NCI-H2081 treated with DMSO at 0.1 percent for 48 hours (cell line): ENCODE results near the gene DYDC2.

Experiments used
- DNase-seq: peaks from one replicate; lab custom pipeline; 2025; lab: John Stamatoyannopoulos, UW

Gene DYDC2

DNA sequence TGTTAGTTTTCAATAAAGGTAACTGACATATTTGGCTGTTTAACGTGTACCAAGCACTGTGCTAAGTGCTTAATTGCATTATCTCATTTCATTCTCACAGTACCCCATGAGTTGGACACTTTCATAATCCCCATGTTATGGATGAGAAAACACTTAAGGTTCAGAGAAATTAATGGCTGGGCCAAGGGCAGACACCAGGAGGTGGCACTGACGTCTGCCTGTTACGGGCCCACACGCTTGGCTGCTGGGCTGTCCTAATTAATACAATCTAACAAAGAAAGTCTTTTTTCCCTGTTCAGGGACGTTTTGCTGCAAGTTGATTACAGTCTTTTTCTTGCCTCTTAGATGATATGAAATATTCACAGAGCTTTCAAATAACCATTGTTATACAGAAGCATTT is 16.1 kb downstream of the DYDC2 start:
- no peak for DNase-seq

- no peak for DNase-seq
Observed at GRCh38 chr10:80373502-80373901, 16.9 kb downstream of the DYDC2 start.

DNA sequence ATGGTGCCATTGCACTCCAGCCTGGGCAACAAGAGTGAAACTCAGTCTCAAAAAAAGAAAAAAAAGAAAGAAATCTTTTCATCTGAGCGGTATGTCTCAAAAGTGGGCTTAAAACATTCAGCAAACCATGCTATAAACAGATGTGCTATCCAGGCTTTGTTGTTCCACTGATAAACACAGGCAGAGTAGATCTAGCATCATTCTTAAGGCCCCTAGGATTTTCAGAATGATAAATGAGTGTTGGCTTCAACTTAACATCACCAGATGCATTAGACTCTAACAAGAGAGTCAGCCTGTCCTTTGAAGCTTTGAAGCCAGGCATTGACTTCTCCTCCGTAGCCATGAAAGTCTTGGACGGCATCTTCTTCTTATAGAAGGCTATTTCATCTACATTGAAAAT is 23.1 kb downstream of the DYDC2 start:
- no peak for DNase-seq

DNA sequence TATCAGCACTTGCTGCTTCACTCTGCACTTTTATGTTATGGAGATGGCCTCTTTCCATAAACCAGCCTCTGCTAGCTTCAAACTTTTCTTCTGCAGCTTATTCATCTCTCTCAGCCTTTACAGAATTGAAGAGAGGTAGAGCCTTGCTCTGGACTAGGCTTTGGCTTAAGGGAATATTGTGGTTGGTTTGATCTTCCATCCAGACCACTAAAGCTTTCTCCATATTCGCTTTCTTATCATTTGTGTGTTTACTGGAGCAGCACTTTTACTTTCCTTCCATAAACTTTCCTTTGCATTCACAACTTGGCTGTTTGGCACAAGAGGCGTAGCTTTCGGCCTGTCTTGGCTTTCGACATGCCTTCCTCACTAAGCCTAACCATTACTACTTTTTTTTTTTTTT is 23.6 kb downstream of the DYDC2 start:
- DNase-seq = no peak

GRCh38 chr10:80382989-80383388 is 26.4 kb downstream of the DYDC2 start:
- no peak for DNase-seq

- DNase-seq = no peak
Observed at GRCh38 chr10:80390740-80391139, 34.2 kb downstream of the DYDC2 start.

GRCh38 chr10:80392250-80392649 is 35.7 kb downstream of the DYDC2 start:
- DNase-seq = no peak

- no peak for DNase-seq
Observed at GRCh38 chr10:80394358-80394916, 37.9 kb downstream of the DYDC2 start.

DNA sequence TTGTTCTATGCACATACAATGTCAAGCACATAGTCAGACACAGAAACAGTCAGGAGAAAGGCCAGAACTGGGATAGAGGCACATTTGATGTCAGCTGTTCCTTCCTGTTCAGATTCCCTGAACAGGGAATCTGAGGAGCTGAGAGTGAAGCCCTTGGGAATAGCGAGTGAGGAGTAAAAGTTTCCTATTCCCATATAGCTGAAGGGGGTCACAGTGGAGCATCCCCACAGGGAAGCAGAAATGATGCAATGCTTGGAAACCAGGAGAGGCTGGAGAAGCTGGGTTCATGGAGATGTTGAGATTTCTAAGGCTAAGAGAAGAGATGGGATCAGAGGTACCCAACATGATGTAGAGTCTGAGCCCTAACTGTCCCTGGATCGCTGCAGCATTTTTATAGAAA is 40.4 kb downstream of the DYDC2 start:
- no peak for DNase-seq

DNA sequence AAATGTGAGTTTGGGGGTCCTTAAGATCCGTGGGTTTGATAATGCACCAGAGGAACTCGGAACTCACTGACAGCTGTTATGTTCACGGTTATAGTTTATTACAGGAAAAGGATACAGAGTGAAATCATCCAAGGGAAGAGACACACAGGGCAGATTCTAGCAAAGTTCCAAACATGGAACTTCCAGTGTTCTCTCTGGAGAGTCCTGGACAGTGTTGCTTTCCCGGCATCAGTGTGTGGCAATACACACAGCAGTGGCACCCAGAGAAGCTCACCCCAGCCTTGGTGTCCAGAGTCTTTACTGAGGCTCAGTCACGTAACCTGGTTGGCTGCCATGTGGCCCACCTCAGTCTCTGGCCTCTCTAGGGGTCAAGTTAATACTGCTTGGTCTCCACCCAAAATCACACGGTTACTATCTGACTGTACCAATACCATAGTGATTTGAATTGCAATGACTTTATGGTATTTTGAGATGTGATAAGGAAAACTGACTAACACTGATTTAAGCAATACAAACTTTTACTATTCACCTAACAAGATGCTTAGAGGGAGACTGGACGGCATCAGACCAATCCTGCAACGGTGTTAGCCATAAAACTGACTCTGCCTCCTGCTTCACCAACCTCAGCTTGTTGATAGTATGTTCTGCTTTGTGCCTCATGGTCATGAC is 43.7 kb downstream of the DYDC2 start:
- no peak for DNase-seq

DNA sequence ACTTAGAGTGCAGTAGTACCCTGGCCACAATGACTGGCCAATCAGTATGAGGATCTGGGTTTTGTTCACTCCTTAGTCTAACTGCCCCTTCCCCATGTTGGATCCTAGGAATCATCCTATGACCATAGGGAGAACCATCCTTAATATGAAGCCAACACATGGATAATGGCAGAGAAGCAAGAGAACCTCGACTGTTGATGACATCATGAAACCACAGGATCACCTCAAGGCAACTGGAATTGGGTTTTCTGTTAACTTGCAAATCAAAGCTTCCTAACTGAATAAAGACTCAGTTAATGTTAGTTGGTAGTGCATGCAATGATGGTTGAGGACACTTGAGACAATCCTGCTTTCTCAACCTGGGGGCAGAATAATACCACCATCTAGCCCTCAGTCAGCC is 48.5 kb downstream of the DYDC2 start:
- DNase-seq = no peak

DNA sequence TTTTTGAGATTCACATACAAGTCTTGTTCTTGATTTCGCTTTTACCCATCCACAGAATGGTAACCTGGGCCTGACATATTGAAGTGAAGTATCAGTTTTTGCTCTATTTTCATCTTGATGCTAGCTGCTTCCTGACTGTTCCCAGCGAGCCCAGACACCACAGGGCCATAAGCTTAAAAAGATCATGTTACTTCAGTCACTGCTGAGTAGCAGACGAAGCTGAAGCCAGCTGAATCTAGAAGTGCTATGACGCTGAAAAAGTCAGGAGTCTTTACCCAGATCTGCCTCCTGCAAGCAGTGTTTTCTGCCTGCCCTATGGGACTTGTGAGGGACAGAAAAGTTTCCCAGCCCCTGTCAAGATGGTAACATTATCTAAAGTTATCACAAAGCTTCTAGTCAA is 49.0 kb downstream of the DYDC2 start:
- no peak for DNase-seq

- DNase-seq = no peak
Observed at GRCh38 chr10:80406204-80406603, 49.6 kb downstream of the DYDC2 start.

GRCh38 chr10:80407812-80408241 is 51.2 kb downstream of the DYDC2 start:
- no peak for DNase-seq

- no peak for DNase-seq
Observed at GRCh38 chr10:80408242-80409101, 51.9 kb downstream of the DYDC2 start, which contains the start of gene PRXL2A. Gene PRXL2A (plus strand): TSS chr10:80408551. CDS start chr10:80420468, 11,917 bp downstream.

DNA sequence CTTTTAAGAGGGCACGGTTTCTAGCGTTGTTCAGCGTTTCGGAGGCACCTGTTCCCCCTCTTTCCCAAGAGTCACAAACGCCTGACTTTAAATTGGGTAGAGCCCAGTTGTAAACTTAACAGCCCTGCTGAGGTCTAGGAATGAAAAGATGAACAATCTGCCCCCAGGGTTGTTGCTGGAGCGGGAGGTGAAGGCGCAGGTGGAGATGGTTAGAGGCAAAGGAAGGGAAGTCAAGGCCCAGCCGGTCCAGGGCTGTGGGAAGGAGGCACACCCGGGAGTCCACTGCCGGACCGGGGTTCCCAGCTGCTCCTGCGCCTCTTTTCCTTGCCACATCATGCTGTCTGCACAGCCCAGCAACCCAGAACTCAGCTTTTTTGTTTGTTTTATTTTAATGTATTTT is 52.5 kb downstream of the DYDC2 start:
- DNase-seq = no peak

- DNase-seq = no peak
Observed at GRCh38 chr10:80410122-80410521, 53.5 kb downstream of the DYDC2 start.

DNA sequence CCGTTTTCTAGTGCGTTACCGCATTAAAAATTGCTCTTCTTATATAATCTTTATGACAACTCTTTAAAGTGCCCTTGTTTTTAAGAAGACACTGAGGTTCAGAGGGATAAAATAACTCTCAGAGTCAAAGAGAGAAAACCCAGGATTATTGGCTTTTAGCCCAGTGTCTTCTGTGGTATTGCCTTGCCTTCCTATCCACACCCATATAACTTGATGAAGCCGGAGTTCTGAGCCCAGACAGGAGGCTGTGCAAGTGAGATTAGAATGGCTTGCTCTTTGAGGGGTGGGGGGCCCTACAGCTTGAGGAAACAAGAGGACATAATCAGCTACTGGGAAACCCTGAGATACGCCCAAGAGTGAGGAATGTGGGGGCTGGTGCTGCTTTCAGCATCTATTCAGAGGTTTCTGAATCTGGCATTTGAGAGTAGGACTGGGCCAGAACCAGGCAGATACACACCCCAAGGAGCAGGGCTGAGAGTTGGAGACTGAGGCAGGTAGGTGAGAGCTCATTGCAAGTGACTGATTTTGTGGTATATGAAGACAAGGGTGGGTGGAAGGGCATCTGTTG is 54.1 kb downstream of the DYDC2 start:
- DNase-seq = no peak

GRCh38 chr10:80411267-80411668 is 54.7 kb downstream of the DYDC2 start:
- DNase-seq = no peak

GRCh38 chr10:80411681-80412220 is 55.2 kb downstream of the DYDC2 start:
- no peak for DNase-seq

DNA sequence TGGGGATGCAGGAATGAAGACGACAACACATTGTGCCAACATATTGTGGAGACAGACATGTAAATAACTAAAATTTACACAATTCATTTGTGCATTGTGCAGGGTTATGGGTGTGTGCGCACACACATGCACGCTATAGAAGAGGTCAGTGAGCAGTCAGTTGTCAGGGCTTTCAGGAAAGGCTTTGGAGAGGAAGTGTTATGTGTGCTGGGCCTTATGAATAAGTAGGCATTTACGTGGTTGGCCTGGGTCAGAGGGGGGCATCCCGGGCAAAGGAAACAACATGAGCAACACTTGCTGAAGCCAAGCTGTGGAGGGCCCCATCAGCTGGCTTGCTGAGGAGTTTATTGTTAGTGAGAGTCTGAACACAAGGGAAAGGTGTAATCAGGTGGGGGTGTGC is 55.9 kb downstream of the DYDC2 start:
- DNase-seq = no peak

- DNase-seq = no peak
Observed at GRCh38 chr10:80413271-80413996, 56.9 kb downstream of the DYDC2 start.
